Heart left ventricle (tissue), 16 donors: ENCODE data around the gene PTPN1. TPM values are rescaled to one million over a fixed set of nuclear protein-coding genes. Genes with fewer than 3 reads are reported as not detected.

Experiments
- ATAC-seq, 4 donors: fragments of 200-7000 bp; cut with Tn5 transposase; one replicate each; pipeline ENCODE4 v1.9.1; 2020 to 2022; ENCODE audit warnings: moderate library complexity in 4 of 4, mild to moderate bottlenecking in 3 of 4, moderate number of reproducible peaks in 1 of 4
- DNase-seq, 5 donors: peaks; one replicate each; pipeline ENCODE4 v3.0.0-alpha.2; 2020
- H3K27ac ChIP-seq, 12 donors: fragments of 200-600 bp; sonication (generic) in 4 of 12; one replicate each; pipeline versions ENCODE4 v1.5.0 to v1.8.0; 2016 to 2022; ENCODE audit warnings: mild to moderate bottlenecking in 2 of 12
- H3K27me3 ChIP-seq, 9 donors: fragments of 200-600 bp; sonication (generic) in 2 of 9; one replicate each; pipeline versions ENCODE4 v1.5.1 to v1.8.0; 2016 to 2022; ENCODE audit warnings: mild to moderate bottlenecking in 3 of 9
- H3K36me3 ChIP-seq, 9 donors: fragments of 200-600 bp; sonication (generic) in 2 of 9; one replicate each; pipeline versions ENCODE4 v1.5.0 to v1.8.0; 2018 to 2022; ENCODE audit warnings: mild to moderate bottlenecking in 2 of 9
- H3K4me1 ChIP-seq, 12 donors: fragments of 200-600 bp; sonication (generic) in 4 of 12; one replicate each; pipeline versions ENCODE4 v1.5.0 to v1.8.0; 2016 to 2022; ENCODE audit warnings: mild to moderate bottlenecking in 3 of 12
- H3K4me3 ChIP-seq, 12 donors: fragments of 200-600 bp; sonication (generic) in 4 of 12; one replicate each; pipeline versions ENCODE4 v1.5.0 to v1.8.0; 2017 to 2022; ENCODE audit warnings: mild to moderate bottlenecking in 9 of 12, moderate library complexity in 4 of 12
- H3K9me3 ChIP-seq, 12 donors: fragments of 200-600 bp; sonication (generic) in 4 of 12; one replicate each; pipeline versions ENCODE4 v1.5.0 to v1.8.0; 2016 to 2022; ENCODE audit warnings: mild to moderate bottlenecking in 1 of 12
- POLR2A ChIP-seq, 2 donors: fragments of 450-650 bp; IDR thresholded peaks; one replicate each; pipeline ENCODE4 v1.6.1; 2017; ENCODE audit warnings: antibody characterized with exemption in 2 of 2, mild to moderate bottlenecking in 2 of 2, moderate library complexity in 2 of 2
- WGBS, 4 donors: extraction: QIAGEN DNeasy Blood & Tissue Kit in 2 of 4; methylation state at CpG; one replicate each; pipeline versions ENCODE4 v1.1.5 to v1.1.7; 2013 to 2018; 5-methylcytosine and 5-hydroxymethylcytosine counted together
- intact Hi-C, 10 donors: fragments of 100-400 bp; cut with DNase I; formaldehyde crosslinking; loops; one replicate each; pipeline versions ENCODE4 v1.11.1 to v1.14.2; 2022
- polyA plus RNA-seq, 2 donors: library from polyadenylated mRNA; stranded (reverse); fragments of 200-250 nt; gene quantifications; one replicate each; pipeline ENCODE4 v1.2.3, GENCODE V29; 2013
- total RNA-seq, 9 donors: library from RNA; depleted of rRNA in 2 of 9; stranded (reverse); fragments of >200 nt in 2 of 9; fragmentation: NEBNext Ultra II Directional in 3 of 9; extraction: Animal tissue kit (Norgen Biotek cat#: 25700) in 3 of 9; gene quantifications; one replicate each; pipeline versions ENCODE4 v1.1.0 to v1.2.4, GENCODE V29; 2016 to 2023
- TF ChIP-seq, protein P1 (sequence below), 12 donors: fragments of 200-600 bp; sonication (generic) in 4 of 12; IDR thresholded peaks; one replicate each; pipeline versions ENCODE4 v1.5.0 to v1.8.0; 2018 to 2022; ENCODE audit warnings: antibody characterized with exemption in 12 of 12, mild to moderate bottlenecking in 5 of 12
- donor health status: ischemic (EF 13 %, LVEDD 7.1; RV severe dilation, severe dysfunction).
- donor health status: healthy with polysubstance abuse.
- donor health status: DM: no; HTN: yes; CAD: no.
- donor health status: DM: no; HTN: no; CAD: no.
- donor health status: ischemic (EF 25% LVEDD 6.9; RV normal size, moderate dysfunction).
- donor health status: ischemic (EF 25% LVEDD 5.7; RV mildly dilated, moderate dysfunction).
- donor health status: healthy.
- donor health status: DM: yes; HTN: yes; CAD: no.
- donor health status: ischemic (EF 35%, LVEDD 5.7; RV mildly dilated, moderate dysfunction).
- donor health status: nonischemic (EF 11% LVEDD 7.7; RV severe dilation, severe dysfunction).
- donor health status: DM: yes; HTN: yes; CAD: no.
- donor health status: PGD.
- donor health status: ischemic (EF 29% LVEDD 5.4; RV normal size, mild dysfunction).
- donor health status: nonischemic (EF 23%, LVEDD 6.1; RV moderate dilation, normal function).

Gene PTPN1
- total and polyA plus RNA-seq, 11 donors: 18.5 to 93.8 (median 32.0) TPM

DNA sequence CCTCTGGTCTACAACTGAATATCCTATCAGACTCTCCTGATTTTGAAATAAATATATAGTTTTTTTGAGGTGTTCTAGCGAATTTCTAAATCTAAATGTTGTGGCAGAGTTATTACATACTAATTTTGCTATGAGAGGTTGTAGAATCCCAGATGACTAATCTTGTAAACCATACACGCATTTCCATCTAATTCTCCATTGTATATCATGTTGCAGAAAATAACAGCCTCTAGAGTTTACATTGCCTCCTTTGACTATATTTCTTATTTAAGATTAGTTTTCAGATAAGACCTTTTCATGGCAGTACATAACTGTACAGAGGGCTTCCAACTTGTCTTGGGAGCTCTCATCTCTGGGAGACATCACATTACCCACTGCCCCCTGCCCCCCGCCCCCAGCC lies 22.9 kb downstream of the PTPN1 start:
- intact Hi-C loops: no loop called here
- Histone ChIP-seq H3K36me3 (peaks cover 0 to 10% (median 0%) of the 10 kb centered on the region in 9 donors), H3K27me3 (no peaks in the 10 kb centered on the region), H3K4me1 (peaks cover 3 to 79% (median 33%) of the 10 kb centered on the region in 12 donors), H3K9me3 (no peaks in the 10 kb centered on the region), H3K27ac (no peak overlapping the region), H3K4me3 (no peak overlapping the region)
- TF ChIP-seq, protein P1, sequence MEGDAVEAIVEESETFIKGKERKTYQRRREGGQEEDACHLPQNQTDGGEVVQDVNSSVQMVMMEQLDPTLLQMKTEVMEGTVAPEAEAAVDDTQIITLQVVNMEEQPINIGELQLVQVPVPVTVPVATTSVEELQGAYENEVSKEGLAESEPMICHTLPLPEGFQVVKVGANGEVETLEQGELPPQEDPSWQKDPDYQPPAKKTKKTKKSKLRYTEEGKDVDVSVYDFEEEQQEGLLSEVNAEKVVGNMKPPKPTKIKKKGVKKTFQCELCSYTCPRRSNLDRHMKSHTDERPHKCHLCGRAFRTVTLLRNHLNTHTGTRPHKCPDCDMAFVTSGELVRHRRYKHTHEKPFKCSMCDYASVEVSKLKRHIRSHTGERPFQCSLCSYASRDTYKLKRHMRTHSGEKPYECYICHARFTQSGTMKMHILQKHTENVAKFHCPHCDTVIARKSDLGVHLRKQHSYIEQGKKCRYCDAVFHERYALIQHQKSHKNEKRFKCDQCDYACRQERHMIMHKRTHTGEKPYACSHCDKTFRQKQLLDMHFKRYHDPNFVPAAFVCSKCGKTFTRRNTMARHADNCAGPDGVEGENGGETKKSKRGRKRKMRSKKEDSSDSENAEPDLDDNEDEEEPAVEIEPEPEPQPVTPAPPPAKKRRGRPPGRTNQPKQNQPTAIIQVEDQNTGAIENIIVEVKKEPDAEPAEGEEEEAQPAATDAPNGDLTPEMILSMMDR (IDR thresholded peaks at IDR 0.05): no peak
- no peak for TF ChIP-seq POLR2A (IDR thresholded peaks at IDR 0.05)
- WGBS, 4 donors: 89 to 94% (median 93%) methylated on average over 3 of the region's 3 CpGs
- no peak for ATAC-seq
- no peak for DNase-seq

DNA sequence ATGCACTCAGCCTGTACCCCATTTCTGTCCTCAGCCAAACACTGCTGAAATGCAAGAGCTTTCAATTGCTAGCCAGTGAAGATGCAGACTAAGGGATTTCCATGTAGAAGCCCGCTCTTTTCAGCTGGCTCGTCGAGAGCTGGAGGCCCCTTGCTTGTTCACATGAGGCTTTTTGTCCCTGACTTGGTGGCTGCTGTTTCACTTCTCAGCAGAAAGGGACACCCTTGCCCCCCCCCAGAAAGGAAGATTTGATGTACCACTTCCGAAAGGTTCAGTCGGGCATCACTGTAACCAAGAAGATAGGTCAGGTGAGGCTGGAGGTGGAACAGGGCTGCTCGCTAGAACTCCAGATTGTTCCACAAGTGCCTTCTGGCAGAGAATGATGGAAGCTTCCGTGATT lies 23.3 kb downstream of the PTPN1 start:
- Histone ChIP-seq H3K4me1 (peaks cover 3 to 80% (median 31%) of the 10 kb centered on the region in 12 donors), H3K27me3 (no peaks in the 10 kb centered on the region), H3K27ac (no peak overlapping the region), H3K9me3 (no peaks in the 10 kb centered on the region), H3K36me3 (peaks cover 0 to 10% (median 0%) of the 10 kb centered on the region in 9 donors), H3K4me3 (no peak overlapping the region)
- TF ChIP-seq POLR2A (IDR thresholded peaks at IDR 0.05): no peak
- TF ChIP-seq, protein P1 (IDR thresholded peaks at IDR 0.05): no peak
- intact Hi-C loops: no loop called here
- WGBS, 4 donors: 87 to 94% (median 90%) methylated on average over 7 of the region's 7 CpGs
- DNase-seq (no peak), ATAC-seq (no peak)

DNA sequence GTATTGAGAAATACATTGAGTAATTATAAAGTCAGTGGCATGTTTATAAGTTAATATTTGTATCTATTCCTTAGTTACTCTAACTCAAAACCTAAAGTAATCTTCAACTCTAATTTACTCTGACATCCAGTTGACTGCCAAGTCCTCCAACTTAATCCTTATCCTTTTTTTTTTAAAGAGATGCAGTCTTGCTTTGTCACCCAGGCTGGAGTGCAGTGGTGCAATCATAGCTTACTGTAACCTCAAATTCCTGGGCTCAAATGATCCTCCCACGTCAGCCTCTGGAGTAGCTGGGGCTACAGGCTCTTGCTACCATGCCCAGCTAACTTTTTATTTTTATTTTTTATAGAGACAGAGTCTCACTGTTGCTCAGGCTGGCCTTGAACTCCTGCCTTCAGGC lies 24.4 kb downstream of the PTPN1 start:
- ATAC-seq: peak in 1 of 4 donors; percentile 21
- Histone ChIP-seq H3K9me3 (no peaks in the 10 kb centered on the region), H3K27ac (peak overlapping the region in 1 of 12 donors; percentile 3), H3K4me1 (peaks cover 0 to 77% (median 21%) of the 10 kb centered on the region in 12 donors), H3K36me3 (peaks cover 0 to 10% (median 0%) of the 10 kb centered on the region in 9 donors), H3K4me3 (no peak overlapping the region), H3K27me3 (no peaks in the 10 kb centered on the region)
- no peak for DNase-seq
- intact Hi-C loops: no loop called here
- 71 to 93% (median 87%) methylated on average over 1 of the region's 1 CpG for WGBS, 4 donors
- no peak for TF ChIP-seq POLR2A (IDR thresholded peaks at IDR 0.05)
- TF ChIP-seq, protein P1 (IDR thresholded peaks at IDR 0.05): no peak

DNA sequence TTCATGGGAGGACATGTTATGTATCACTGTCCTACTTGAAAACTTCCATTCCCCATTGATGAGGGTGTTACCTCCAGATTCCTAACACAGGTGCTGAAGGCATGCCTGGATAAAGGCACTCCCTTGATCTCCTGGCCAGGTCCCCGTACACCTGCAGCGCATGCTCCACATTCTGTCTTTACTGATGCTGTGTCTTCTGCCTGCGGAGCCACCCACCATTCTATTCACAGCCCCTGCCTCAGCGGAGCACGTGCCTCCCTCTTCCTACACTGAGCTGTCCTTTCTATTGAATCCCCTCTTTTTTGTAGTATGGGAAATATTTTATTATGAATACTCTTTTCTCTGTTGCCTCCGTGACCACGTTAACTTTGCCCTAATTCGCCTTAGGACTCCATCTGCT lies 25.0 kb downstream of the PTPN1 start:
- Histone ChIP-seq H3K36me3 (peaks cover 0 to 10% (median 0%) of the 10 kb centered on the region in 9 donors), H3K4me3 (no peak overlapping the region), H3K9me3 (no peaks in the 10 kb centered on the region), H3K27ac (peak overlapping the region in 1 of 12 donors; percentile 3), H3K27me3 (no peaks in the 10 kb centered on the region), H3K4me1 (peaks cover 0 to 78% (median 19%) of the 10 kb centered on the region in 12 donors)
- ATAC-seq (no peak), DNase-seq (no peak)
- intact Hi-C loops: no loop called here
- no peak for TF ChIP-seq POLR2A (IDR thresholded peaks at IDR 0.05)
- TF ChIP-seq, protein P1 (IDR thresholded peaks at IDR 0.05): no peak
- 90 to 96% (median 95%) methylated on average over 8 of the region's 8 CpGs for WGBS, 4 donors
